ENCODE data around the gene LTB4R2.
"Not testable (repeated sequence)": the region's sequence is repeated elsewhere in the genome, so short reads cannot be mapped to it uniquely, and the experiment has no call there.

LTB4R2 gene

GRCh38 chr14:24321212-24321975 lies 11.5 kb downstream of the LTB4R2 start:
- no peak for DNase-seq

DNA sequence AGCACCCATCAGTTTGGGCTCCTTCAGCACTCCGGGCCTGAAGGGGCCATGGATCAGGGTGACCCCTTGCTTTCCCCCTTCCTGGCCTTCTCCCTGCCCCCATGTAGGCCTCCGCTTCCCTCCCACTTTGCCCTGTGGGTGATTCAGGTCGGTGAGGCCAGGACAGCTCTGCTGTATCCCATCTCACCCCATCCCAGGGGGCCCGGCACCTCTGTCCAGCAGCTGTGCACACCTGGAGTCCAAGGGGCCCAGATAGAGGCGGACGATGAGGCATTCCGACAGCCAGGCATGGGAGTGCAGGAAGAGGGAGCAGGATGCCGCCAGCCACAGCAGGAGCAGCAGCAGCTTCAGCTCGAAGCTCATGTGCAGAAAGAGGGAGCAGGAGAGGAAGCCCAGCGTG lies 12.7 kb downstream of the LTB4R2 start:
- DNase-seq = no peak

- DNase-seq = no peak
These were observed 13.4 kb downstream of the LTB4R2 start for GRCh38 chr14:24323341-24323740.

DNA sequence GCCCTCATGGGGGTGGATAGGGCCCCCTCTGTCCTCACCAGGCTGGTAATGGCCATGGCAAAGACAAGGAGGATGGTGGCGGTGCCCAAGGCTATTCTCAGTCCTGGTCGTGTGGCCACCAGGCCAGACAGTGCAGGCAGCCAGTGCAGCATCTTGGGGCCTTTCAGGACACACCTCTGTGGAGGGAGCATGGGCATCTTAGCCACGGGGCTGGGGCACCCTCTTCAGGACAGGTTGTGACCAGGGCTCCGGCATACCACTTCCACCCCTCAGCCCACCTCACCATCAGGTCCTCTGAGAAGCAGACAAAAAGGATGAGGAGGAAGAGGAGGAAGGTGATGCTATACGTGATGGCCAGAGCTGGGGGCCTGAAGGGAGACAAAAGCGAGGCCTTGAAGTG lies 14.1 kb downstream of the LTB4R2 start:
- no peak for DNase-seq

DNA sequence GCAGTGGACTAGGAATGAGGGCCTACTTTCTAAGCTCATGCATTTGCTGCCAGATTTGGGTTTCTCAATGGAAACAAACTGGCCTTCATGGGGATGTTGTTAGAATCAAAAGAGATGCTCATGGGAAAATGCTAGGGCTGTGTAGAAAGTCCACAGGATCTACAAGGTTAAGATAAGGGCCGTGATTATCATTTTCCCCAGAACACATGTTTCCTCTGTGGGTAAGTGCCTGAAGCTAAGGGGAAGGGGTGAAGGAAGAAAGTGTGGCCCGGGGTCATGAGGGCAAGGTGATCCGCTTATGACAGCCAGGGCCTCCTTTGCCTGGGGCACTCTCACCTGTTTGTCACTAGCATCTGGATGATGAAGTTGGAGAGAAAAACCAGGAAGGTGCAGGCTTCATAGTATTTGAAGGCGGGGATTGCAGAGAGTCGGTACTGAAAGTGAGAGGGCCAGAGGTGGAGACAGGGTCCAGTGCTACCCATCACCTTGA lies 15.1 kb downstream of the LTB4R2 start:
- DNase-seq = no peak

DNA sequence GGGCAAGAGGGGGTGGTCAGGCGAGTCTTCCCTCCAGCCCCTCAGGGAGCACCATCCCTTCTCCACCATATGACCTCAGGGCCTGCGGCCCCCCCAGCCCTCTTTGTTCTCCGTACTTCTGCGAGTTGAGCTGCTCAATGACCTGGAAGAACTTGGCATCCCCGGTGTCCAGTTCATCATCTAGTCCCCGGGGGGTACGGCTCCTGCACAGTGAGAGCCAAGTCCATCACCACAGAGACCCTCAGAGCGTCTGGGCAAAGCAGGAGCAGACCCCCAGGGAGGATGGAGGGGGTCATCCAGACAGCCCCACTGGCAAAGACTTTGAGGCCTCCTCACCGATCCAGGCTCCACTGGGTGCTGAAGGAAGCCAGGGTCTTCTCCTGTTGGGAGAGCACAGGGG lies 16.0 kb downstream of the LTB4R2 start:
- no peak for DNase-seq

DNA sequence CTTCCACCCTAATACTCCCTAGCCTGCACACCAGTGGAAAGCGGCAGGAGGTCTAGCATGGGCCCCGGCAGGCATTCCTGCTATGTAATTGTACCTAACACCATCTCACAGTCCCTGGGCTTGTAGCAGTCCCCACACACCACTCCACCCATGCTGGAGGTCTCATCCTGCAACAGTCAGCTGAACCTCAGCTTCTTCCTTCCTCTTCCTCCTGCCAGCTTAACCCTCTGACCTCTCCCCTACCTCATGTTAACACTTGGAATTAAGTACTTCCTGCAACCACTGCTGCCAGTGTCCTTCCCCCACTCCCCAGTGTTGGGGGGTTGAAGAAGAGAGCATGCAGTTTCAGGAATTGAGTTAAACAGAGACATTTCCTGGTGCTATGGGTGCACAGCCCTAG lies 17.4 kb downstream of the LTB4R2 start:
- no peak for DNase-seq

GRCh38 chr14:24327914-24328313 lies 18.0 kb downstream of the LTB4R2 start:
- not testable (repeated sequence) for DNase-seq

- DNase-seq = no peak
These were observed 19.2 kb downstream of the LTB4R2 start for GRCh38 chr14:24329073-24329663.

DNA sequence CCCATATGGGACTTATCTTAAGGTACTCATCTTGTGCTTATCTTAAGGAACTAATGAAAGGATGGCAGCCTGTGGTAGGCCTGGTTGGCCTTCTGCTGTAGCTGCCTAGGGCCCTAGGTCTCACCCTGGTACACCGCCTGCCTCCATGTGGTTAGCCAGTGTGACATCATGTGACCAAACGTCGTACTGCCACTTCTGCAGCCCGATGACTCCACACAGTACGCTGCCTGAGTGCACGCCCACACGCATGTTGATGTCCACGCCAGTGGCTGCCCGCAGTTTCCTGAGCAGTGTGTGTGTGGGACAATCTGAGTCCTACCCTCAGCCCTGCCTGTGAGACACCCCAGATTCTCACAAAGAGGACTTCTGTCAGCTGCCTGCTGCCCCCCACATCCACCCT lies 19.8 kb downstream of the LTB4R2 start:
- no peak for DNase-seq

DNA sequence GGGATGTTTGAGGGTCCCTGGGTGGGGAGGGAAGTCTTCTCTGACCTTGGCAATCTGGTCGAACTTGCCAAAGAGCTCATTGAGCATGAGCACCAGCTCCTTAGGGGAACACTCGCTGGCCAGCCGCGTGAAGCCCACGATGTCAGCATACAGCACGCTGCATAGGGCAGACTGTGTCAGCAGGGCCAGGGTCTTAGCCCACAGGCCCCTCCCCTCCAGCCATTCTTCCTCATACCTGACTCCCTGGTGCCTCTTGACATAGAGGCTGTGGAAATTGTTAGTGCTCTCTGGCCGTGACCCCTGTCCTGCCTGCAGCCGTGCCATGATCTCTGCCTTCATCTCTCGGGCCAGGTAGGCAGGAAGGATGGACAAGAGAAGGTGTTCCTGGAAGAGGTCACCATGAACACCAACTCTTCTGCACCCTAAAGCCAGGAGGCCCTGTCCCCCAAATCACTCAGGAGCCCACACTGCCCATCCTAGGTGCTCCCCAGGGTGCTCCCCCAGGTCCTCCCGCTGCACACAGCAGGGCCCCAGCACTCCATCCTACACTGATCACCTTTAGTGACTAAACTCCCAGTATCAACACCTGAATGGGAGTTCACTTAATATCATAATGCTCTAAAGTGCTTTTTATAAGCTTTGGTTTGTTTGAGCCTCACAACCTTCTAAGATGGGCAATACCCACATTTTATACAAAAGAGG lies 21.2 kb downstream of the LTB4R2 start:
- DNase-seq = no peak

DNA sequence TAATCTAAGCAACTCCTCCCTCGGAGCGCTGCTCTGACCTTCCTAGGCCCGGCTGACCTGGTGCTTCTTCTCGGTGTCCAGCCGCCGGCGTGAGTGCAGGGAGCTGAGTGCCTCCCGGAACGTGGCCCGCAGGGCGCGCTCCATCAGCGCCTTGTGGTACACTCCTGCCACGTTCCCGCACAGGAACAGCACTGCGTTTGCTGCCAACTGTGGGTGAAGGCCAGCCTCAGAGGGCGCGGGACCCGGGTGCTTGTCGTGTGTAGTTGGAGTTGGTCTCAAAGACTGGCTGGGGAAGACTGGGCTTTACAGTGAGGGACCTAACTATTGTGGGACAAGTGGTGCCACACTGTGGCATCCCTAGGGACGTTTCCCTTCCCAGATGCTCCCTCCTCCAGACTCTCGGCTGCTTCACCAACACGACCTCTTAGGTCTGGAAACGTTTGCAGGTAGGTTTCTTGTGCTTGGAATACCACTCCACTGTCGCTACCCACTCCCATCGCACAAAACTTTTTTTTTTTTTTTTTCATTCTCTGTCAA lies 21.9 kb downstream of the LTB4R2 start:
- DNase-seq = no peak

DNA sequence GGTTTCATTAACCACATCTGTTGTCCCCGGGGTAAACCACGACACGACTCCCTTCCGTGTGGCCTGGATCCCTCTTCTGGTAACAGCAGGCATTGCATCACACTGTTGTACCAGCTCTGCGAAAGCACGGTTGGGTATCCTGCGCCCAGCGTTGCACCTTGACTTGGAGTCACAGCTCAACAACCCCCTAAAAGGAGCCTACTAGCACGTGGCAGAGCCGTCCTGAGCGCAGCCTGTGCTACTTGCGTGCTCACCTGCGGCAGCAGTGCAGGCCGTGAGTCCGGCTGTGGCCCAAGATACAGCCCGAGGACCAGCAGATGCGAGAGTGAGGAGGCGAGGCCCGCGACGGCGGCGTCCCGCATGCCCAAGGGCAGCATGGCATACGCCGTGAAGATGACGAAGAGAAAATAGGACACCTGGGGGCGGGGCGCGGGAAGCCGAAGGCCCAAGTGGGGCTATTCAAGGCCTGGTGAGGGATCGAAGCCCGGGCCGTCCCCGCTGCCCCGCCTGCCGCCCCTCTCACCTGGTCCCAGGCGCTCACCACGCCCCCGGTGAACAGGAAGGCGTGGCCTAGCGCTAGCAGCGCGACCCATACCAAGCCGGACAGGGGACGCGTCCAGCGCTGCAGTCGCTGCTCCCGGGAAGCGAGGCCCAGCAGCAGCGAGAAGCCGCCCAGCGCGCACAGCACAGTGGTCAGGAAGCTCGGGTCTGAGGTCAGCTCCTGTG lies 22.5 kb downstream of the LTB4R2 start:
- DNase-seq = peak; percentile 65

DNA sequence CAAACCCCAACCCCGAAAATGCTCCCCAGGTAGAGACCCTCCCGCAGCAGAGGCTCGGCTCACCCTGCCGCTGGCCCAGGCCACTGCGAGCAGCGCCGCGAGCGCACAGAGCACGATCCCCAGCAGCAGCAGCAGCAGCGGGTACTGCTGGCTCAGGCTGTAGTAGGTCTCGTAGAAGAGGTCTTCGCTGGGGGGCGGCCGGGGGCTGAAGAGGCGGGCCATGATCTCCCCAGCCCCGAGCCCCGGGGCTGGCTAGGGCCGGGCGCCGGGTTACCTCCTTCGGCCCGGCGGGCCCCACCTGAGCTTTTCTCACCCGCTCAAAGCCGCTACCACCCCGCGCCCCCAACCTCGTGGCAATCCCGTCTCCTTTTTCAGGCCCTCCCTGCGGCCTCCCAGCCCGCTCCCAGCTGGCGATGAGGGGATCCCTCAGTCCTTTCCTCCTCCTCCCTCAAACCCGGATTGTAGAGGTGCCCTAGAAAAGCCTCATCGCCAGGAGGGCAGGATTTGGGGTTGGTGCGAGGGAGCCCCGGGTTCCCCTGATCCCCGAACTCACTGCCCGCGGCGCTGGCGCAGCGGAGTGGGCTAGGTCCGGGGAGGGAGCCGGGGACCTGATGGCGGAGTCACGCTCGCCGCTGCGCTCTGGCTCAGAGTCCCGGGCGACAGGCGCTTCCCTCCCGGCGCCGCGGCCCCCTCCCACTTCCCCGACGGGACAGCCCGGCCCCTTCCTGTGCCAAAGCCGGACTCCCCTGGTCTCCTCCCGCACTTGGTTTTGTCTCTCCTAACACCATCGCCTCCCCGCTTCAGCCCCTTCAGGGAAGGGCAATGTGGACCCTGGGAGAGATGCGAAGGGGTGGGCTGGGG lies 24.7 kb downstream of the LTB4R2 start, which contains the start of gene ADCY4:
Gene ADCY4, minus strand, starts transcription at position 641 of the 861 bp plus-strand sequence. Its CDS starts 419 bp downstream, at position 222.
- no peak for DNase-seq

GRCh38 chr14:24335461-24336171 lies 25.7 kb downstream of the LTB4R2 start:
- DNase-seq = no peak

DNA sequence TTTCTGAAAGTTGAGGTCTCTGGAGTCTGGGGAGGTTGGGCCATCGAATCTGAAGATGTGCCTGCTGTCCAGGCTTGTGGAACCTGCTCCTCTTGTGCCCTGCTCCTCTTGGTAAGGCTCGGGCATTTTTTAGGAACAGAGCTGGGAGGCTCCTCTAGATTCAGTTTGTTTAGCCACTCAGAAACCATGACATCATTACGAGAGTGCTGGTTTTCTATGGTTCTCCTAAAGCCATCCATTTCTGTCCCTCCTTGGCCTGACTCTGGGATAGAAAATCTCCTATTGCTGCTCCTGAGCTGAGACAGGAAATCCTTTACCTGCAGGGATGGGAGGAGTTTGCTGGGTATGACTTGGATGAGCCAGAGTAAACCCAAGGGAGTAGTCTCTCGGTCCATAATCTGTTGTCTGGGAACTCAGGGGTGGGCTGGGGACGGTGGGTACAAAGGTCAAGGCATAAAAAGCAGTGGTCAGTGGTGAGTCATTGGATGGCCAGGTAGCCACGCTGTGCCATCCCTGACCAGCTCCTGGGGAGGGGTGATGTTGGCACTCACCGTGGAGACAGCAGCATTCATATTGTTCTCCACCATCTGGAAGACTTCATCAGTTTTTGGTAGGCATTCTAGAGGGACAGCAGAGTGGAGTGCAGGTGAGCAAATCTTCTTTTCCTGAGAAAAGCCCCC lies 27.3 kb downstream of the LTB4R2 start:
- DNase-seq = no peak

DNA sequence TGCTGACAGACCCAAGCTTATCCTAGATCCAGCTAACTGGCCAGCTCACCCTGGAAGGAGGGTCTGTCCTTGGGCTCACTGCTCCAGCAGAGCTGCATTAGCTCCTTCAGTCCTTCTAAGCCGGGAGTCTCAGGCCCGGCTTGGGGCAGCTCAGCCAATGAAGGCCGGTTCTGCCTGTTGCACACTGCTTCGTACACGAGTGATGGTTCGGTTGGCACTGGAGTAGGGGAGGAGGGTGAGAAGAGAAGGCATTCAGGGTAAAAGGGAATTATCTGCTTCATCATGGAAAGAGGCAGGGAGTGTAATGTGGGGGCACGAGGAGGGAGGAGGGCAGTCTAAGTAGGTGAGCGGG lies 27.9 kb downstream of the LTB4R2 start:
- no peak for DNase-seq

- DNase-seq = no peak
These were observed 28.9 kb downstream of the LTB4R2 start for GRCh38 chr14:24338843-24339242.

DNA sequence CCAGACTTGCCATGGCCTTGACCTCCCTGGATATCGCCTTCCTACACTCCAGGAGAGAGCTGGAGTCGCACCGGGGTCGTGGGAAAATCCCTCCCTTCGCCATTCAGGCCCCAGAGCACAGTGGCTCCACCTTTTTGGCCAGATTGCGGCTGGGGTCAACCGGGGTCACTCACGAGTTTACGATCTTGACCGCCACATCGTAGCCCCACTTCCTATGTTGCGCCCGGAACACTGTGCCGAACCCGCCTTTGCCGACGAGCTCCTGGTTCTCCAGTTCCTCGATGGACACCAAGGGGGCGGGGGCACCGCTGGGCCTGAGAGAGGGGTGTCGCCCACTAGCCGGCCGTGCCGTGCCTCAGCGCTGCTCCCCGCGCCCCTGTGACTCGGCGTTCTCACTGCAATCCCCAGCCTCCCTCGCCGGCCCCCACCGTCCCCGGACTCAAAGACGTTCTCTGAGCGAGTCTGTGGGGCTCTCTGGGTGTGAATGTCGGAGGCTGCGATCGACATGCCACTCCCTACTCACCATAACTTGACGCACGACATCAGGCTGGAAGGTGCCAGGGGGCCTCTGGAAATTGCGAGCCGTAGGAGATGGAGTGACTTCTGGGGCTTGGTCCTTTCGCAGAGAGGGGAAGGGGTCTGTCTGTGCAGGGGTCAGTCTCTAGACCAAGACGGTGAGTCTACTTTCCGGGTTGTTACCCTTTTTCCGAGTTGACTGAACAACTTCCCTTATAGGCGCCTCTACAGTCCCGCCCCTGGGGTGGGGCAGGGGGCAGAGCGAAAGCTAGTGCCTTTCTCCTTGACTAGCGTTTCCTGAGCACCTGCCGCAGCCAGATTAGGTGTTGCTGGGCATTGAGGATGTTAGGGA lies 29.6 kb downstream of the LTB4R2 start, which contains the start of gene RIPK3:
Gene RIPK3, minus strand, starts transcription at position 708 of the 868 bp plus-strand sequence. Its CDS starts 165 bp downstream, at position 543.
- DNase-seq = no peak

Measured in midbrain (tissue), 1 donor.